HCT116 (cell line): ENCODE data around the gene B4GALNT4. TPM values are rescaled to one million over a fixed set of nuclear protein-coding genes. Genes with fewer than 3 reads are reported as not detected.
"Not testable (repeated sequence)": the region's sequence is repeated elsewhere in the genome, so short reads cannot be mapped to it uniquely, and the experiment has no call there.

Experiments
- ATAC-seq: fragments of 200-7000 bp; cut with Tn5 transposase; 2 replicates; pipeline ENCODE4 v1.9.1; 2020; ENCODE audit warnings: mild to moderate bottlenecking, moderate library complexity
- BruUV-seq: library from RNA; stranded (reverse); fragments of 400-500 nt; replicated peaks from 2 replicates; lab custom pipeline; 2021; lab: Mats Ljungman, UMichigan
- CTCF ChIA-PET: fragments of 300-600 bp; sonication (Branson Sonifier 250); formaldehyde crosslinking; loops from one replicate; lab custom pipeline; 2021; ENCODE audit warnings: antibody characterized with exemption; lab: Charles Lee
- POLR2A ChIA-PET: fragments of 300-600, 350-600 bp; sonication (Branson Sonifier 250); formaldehyde crosslinking; loops from one replicate; lab custom pipeline; 2021; ENCODE audit warnings: antibody characterized with exemption; lab: Charles Lee
- RAD21 ChIA-PET, 2 experiments: fragments of 300-600 bp; sonication (Branson Sonifier 250); formaldehyde crosslinking; loops; one replicate each; lab custom pipeline; 2023; ENCODE audit warnings: low total read pairs in 2 of 2; ENCODE audit not compliant: uncharacterized antibody in 2 of 2, unreplicated experiment in 2 of 2, low non-redundant PET in 1 of 2; lab: Charles Lee
- DNase-seq: peaks from one replicate; pipeline ENCODE4 v3.0.0-alpha.2; 2010; ENCODE audit warnings: low read depth, low spot score
- H2AFZ ChIP-seq: fragments of 200-600 bp; shearing (Covaris generic), sonication (generic); 2 replicates; pipeline ENCODE4 v1.6.1; 2017; ENCODE audit warnings: low read depth, mixed run types, mixed read lengths, antibody characterized with exemption, low read length; ENCODE audit not compliant: poor library complexity, severe bottlenecking
- H3K27ac ChIP-seq: 2 replicates; pipeline ENCODE4 v1.5.1; 2012; ENCODE audit warnings: low read depth, low read length
- H3K27me3 ChIP-seq: fragments of 200-600 bp; sonication (generic); 2 replicates; pipeline ENCODE4 v1.6.1; 2016; ENCODE audit warnings: mixed run types, low read length, mixed read lengths; ENCODE audit not compliant: insufficient read depth
- H3K36me3 ChIP-seq, 2 experiments: fragments of 200-500 bp in 1 of 2; fragments of 200-600 bp in 1 of 2; sonication (Bioruptor generic) in 1 of 2; sonication (generic) in 1 of 2; 2 replicates each; pipeline versions ENCODE4 v1.5.1 to v1.6.1; 2014 to 2016; ENCODE audit warnings: low read length in 2 of 2, inconsistent platforms in 1 of 2, mixed read lengths in 1 of 2, mixed run types in 1 of 2; ENCODE audit not compliant: insufficient read depth in 2 of 2, control insufficient read depth in 1 of 2
- H3K4me1 ChIP-seq, 2 experiments: fragments of 200-600 bp in 1 of 2; sonication (generic) in 1 of 2; 2 replicates each; pipeline versions ENCODE4 v1.5.1 to v1.6.1; 2012 to 2017; ENCODE audit warnings: low read length in 2 of 2, inconsistent platforms in 1 of 2, mild to moderate bottlenecking in 1 of 2, mixed read lengths in 1 of 2, mixed run types in 1 of 2, moderate library complexity in 1 of 2; ENCODE audit not compliant: insufficient read depth in 2 of 2, control insufficient read depth in 1 of 2
- H3K4me2 ChIP-seq: fragments of 200-600 bp; sonication (generic); 2 replicates; pipeline ENCODE4 v1.6.1; 2017; ENCODE audit warnings: mixed run types, low read length, mixed read lengths
- H3K4me3 ChIP-seq, 2 experiments: fragments of 200-600 bp in 1 of 2; sonication (generic) in 1 of 2; replicated peaks in 1 of 2; 2 replicates each; pipeline ENCODE4 v1.5.1; 2011 to 2016; ENCODE audit warnings: low read length in 2 of 2, control low read depth in 1 of 2, low read depth in 1 of 2, mild to moderate bottlenecking in 1 of 2, mixed read lengths in 1 of 2, mixed run types in 1 of 2
- H3K79me2 ChIP-seq: fragments of 200-600 bp; sonication (generic); 2 replicates; pipeline ENCODE4 v1.6.1; 2017; ENCODE audit warnings: mild to moderate bottlenecking, mixed run types, low read length, moderate library complexity, mixed read lengths; ENCODE audit not compliant: insufficient read depth
- H3K9ac ChIP-seq: fragments of 200-600 bp; sonication (generic); 2 replicates; pipeline ENCODE4 v1.6.1; 2016; ENCODE audit warnings: low read length, mixed read lengths
- H3K9me2 ChIP-seq: fragments of 200-600 bp; sonication (generic), shearing (Covaris generic); 2 replicates; pipeline ENCODE4 v1.6.1; 2017; ENCODE audit warnings: mixed run types, mild to moderate bottlenecking, moderate library complexity; ENCODE audit not compliant: insufficient read depth
- H3K9me3 ChIP-seq, 2 experiments: fragments of 200-500 bp in 1 of 2; fragments of 200-600 bp in 1 of 2; sonication (Bioruptor generic) in 1 of 2; sonication (generic) in 1 of 2; 2 replicates each; pipeline ENCODE4 v1.6.1; 2014 to 2017; ENCODE audit warnings: low read length in 2 of 2, mixed read lengths in 2 of 2, inconsistent platforms in 1 of 2, low read depth in 1 of 2, mild to moderate bottlenecking in 1 of 2, mixed run types in 1 of 2, moderate library complexity in 1 of 2; ENCODE audit not compliant: control insufficient read depth in 1 of 2, insufficient read depth in 1 of 2
- H4K20me1 ChIP-seq: fragments of 200-600 bp; sonication (generic), shearing (Covaris generic); 2 replicates; pipeline ENCODE4 v1.6.1; 2017; ENCODE audit warnings: mixed run types, mild to moderate bottlenecking, moderate library complexity; ENCODE audit not compliant: insufficient read depth
- CBX3 ChIP-seq: IDR thresholded peaks from 2 replicates; pipeline ENCODE4 v1.6.1; 2012; ENCODE audit warnings: low read depth
- POLR2A ChIP-seq: IDR thresholded peaks from 2 replicates; pipeline ENCODE4 v1.7.0; 2011; ENCODE audit warnings: borderline replicate concordance; ENCODE audit not compliant: insufficient read depth, insufficient read length; ENCODE audit errors: extremely low read depth
- RAD21 ChIP-seq: IDR thresholded peaks from 2 replicates; pipeline ENCODE4 v1.6.1; 2012; ENCODE audit warnings: low read depth, mild to moderate bottlenecking
- intact Hi-C: fragments of 100-400 bp; cut with micrococcal nuclease; formaldehyde crosslinking; loops from 2 replicates; pipeline ENCODE4 v1.10.0; 2022
- total RNA-seq: library from RNA; stranded (reverse); gene quantifications from one replicate; pipeline ENCODE4 v1.2.1, GENCODE V29; 2021; ENCODE audit not compliant: unreplicated experiment

B4GALNT4 gene
- total RNA-seq, 1 experiment from 2014 or later: 54.3 TPM

- BruUV-seq: no TSS peak
- CTCF ChIA-PET: no interaction called here
Measured at GRCh38 chr11:387193-387793, 18.0 kb downstream of the B4GALNT4 start.

GRCh38 chr11:389369-389768, 20.1 kb downstream of the B4GALNT4 start:
- H3K4me1 ChIP-seq: peaks cover 21 to 33% of the 10 kb centered on the region in 2 experiments
- H3K27ac ChIP-seq, H3K9ac ChIP-seq, H3K9me2 ChIP-seq, H3K79me2 ChIP-seq, ATAC-seq, H3K4me3 ChIP-seq, POLR2A ChIA-PET, RAD21 ChIA-PET, H3K9me3 ChIP-seq, intact Hi-C loops, CTCF ChIA-PET, H3K4me2 ChIP-seq, BruUV-seq, H3K27me3 ChIP-seq, H2AFZ ChIP-seq, DNase-seq, H4K20me1 ChIP-seq, H3K36me3 ChIP-seq: not testable (repeated sequence)

More at GRCh38 chr11:387193-387793, 18.0 kb downstream of the B4GALNT4 start:
- Histone ChIP-seq H4K20me1 (no peaks in the 10 kb centered on the region), H3K4me2 (no peak overlapping the region), H3K27me3 (no peaks in the 10 kb centered on the region), H2AFZ (no peak overlapping the region), H3K9me2 (no peaks in the 10 kb centered on the region), H3K27ac (no peak overlapping the region), H3K9me3 (no peaks in the 10 kb centered on the region; a peak in 1 of 4 replicates), H3K79me2 (no peaks in the 10 kb centered on the region), H3K4me3 (no peak overlapping the region), H3K36me3 (no peaks in the 10 kb centered on the region), H3K4me1 (peaks cover 10 to 15% of the 10 kb centered on the region in 2 experiments; a peak in 3 of 4 replicates), H3K9ac (no peak overlapping the region)
- no peak for TF ChIP-seq RAD21
- TF ChIP-seq POLR2A: no peak
- no peak for TF ChIP-seq CBX3
- DNase-seq: no peak
- POLR2A ChIA-PET: no interaction called here
- intact Hi-C loops: no loop called here
- RAD21 ChIA-PET: no interaction called here
- no peak for ATAC-seq
